Astrocyte of the hippocampus (primary cell): ENCODE data around the gene ZNF483.
A peak's percentile ranks its signal among the peaks of the same experiment; 100 is the strongest.
"Not testable (repeated sequence)": the region's sequence is repeated elsewhere in the genome, so short reads cannot be mapped to it uniquely, and the experiment has no call there.

Experiments
- DNase-seq: peaks from one replicate; pipeline ENCODE4 v3.0.0; 2011; ENCODE audit warnings: low read depth, low spot score

The ZNF483 gene

GRCh38 chr9:111610149-111610548, 85.2 kb downstream of the ZNF483 start:
- no peak for DNase-seq

GRCh38 chr9:111610845-111611244, 85.9 kb downstream of the ZNF483 start:
- DNase-seq = no peak

- no peak for DNase-seq
These were observed 88.6 kb downstream of the ZNF483 start for GRCh38 chr9:111613436-111614040.

- DNase-seq = peak; percentile 21
These were observed 90.9 kb downstream of the ZNF483 start for GRCh38 chr9:111615928-111616327.

GRCh38 chr9:111617349-111617748, 92.4 kb downstream of the ZNF483 start:
- DNase-seq = not testable (repeated sequence)

GRCh38 chr9:111621895-111622480, 97.0 kb downstream of the ZNF483 start:
- peak; percentile 37 for DNase-seq

- DNase-seq = peak; percentile 60
These were observed 97.6 kb downstream of the ZNF483 start for GRCh38 chr9:111622626-111623025.
